A549 (cell line): ENCODE results near the gene HSPA2. TPM values are rescaled to one million over a fixed set of nuclear protein-coding genes. Genes with fewer than 3 reads are reported as not detected.
A peak's percentile ranks its signal among the peaks of the same experiment; 100 is the strongest.

ENCODE experiments used
- ATAC-seq, 2 experiments: fragments of 200-7000 bp in 1 of 2; fragments of >200 bp in 1 of 2; cut with Nextera tagmentation in 1 of 2; cut with Tn5 transposase in 1 of 2; 3 replicates each; pipeline versions ENCODE4 v1.8.0 to v1.9.1; 2018 to 2020; ENCODE audit warnings: mild to moderate bottlenecking in 1 of 2, moderate library complexity in 1 of 2
- CTCF ChIA-PET: fragments of 300-600 bp; sonication (Branson Sonifier 250); formaldehyde crosslinking; extraction: SDS; loops from one replicate; lab custom pipeline; 2021; ENCODE audit warnings: antibody characterized with exemption, inconsistent platforms; lab: Yijun Ruan, JAX
- POLR2A ChIA-PET: fragments of 350-600 bp; formaldehyde crosslinking; extraction: SDS; loops from one replicate; lab custom pipeline; 2021; ENCODE audit warnings: antibody characterized with exemption, inconsistent platforms; lab: Yijun Ruan, JAX
- DNase-seq, 2 experiments: peaks; one replicate each; pipeline versions ENCODE4 v3.0.0 to v3.0.0-alpha.2; 2011 to 2016; ENCODE audit warnings: low read depth in 1 of 2, low spot score in 1 of 2
- FAIRE-seq: peaks from 2 replicates; lab custom pipeline; 2011; peaks lifted over from hg19 to GRCh38; lab: Jason Lieb, UNC
- H3K27ac ChIP-seq, 2 experiments: fragments of >200 bp; sonication (Bioruptor Twin); formaldehyde crosslinking; 3 replicates each; pipeline ENCODE4 v1.5.1; 2016 to 2017
- H3K4me1 ChIP-seq: fragments of >200 bp; sonication (Bioruptor Twin); formaldehyde crosslinking; 3 replicates; pipeline ENCODE4 v1.6.1; 2016
- H3K4me2 ChIP-seq: fragments of >200 bp; sonication (Bioruptor Twin); formaldehyde crosslinking; 3 replicates; pipeline ENCODE4 v1.6.1; 2016
- H3K4me3 ChIP-seq: fragments of >200 bp; sonication (Bioruptor Twin); formaldehyde crosslinking; 3 replicates; pipeline ENCODE4 v1.5.1; 2016
- H3K9me3 ChIP-seq: fragments of >200 bp; sonication (Bioruptor Twin); formaldehyde crosslinking; 3 replicates; pipeline ENCODE4 v1.6.1; 2016
- CBX2 ChIP-seq: fragments of 200-600 bp; sonication (generic); IDR thresholded peaks from 2 replicates; pipeline ENCODE4 v1.6.1; 2016; ENCODE audit warnings: low read depth, mild to moderate bottlenecking, borderline replicate concordance
- E2F6 ChIP-seq: IDR thresholded peaks from 2 replicates; pipeline ENCODE4 v1.6.1; 2012; ENCODE audit warnings: low read depth, borderline replicate concordance
- EHF ChIP-seq: fragments of 250-450 bp; sonication (Bioruptor Pico); IDR thresholded peaks from 2 replicates; pipeline ENCODE4 v1.5.0; 2020; ENCODE audit warnings: mild to moderate bottlenecking
- ESRRA ChIP-seq: fragments of 150-350 bp; IDR thresholded peaks from 2 replicates; pipeline ENCODE4 v1.6.1; 2014; ENCODE audit warnings: mild to moderate bottlenecking, low read length, borderline replicate concordance
- FOXS1 ChIP-seq: fragments of 250-450 bp; sonication (Bioruptor Pico); IDR thresholded peaks from 2 replicates; pipeline ENCODE4 v1.5.0; 2020; ENCODE audit warnings: mild to moderate bottlenecking, moderate library complexity
- HDAC2 ChIP-seq: fragments of 200-600 bp; sonication (generic); IDR thresholded peaks from 2 replicates; pipeline ENCODE4 v1.6.1; 2016
- HES2 ChIP-seq: fragments of >200 bp; sonication (Bioruptor Twin); formaldehyde crosslinking; IDR thresholded peaks from 2 replicates; pipeline ENCODE4 v1.6.1; 2016
- HEYL ChIP-seq: fragments of 250-450 bp; sonication (Bioruptor Pico); IDR thresholded peaks from 2 replicates; pipeline ENCODE4 v1.8.0; 2021; ENCODE audit warnings: mild to moderate bottlenecking, moderate library complexity
- HOXA7 ChIP-seq: fragments of 250-450 bp; sonication (Bioruptor Pico); IDR thresholded peaks from 2 replicates; pipeline ENCODE4 v1.5.0; 2020; ENCODE audit warnings: mild to moderate bottlenecking, moderate library complexity
- HOXB13 ChIP-seq: fragments of 250-450 bp; sonication (Bioruptor Pico); IDR thresholded peaks from 2 replicates; pipeline ENCODE4 v1.5.0; 2020; ENCODE audit warnings: low read depth, mild to moderate bottlenecking, moderate library complexity
- JUNB ChIP-seq: fragments of >200 bp; sonication (Bioruptor Twin); formaldehyde crosslinking; IDR thresholded peaks from 2 replicates; pipeline ENCODE4 v1.6.1; 2016
- MAX ChIP-seq: IDR thresholded peaks from 2 replicates; pipeline ENCODE4 v1.6.1; 2012
- MYC ChIP-seq: IDR thresholded peaks from 2 replicates; pipeline ENCODE4 v1.6.1; 2012; ENCODE audit warnings: mild to moderate bottlenecking, inconsistent platforms, low read length, improper control_type of control experiment, borderline replicate concordance
- NFE2L2 ChIP-seq: fragments of 150-350 bp; conservative IDR thresholded peaks from 2 replicates; pipeline ENCODE4 v1.6.1; 2014; ENCODE audit warnings: low read length
- PBX3 ChIP-seq: IDR thresholded peaks from 2 replicates; pipeline ENCODE4 v1.6.1; 2012
- PHF8 ChIP-seq: fragments of 200-600 bp; sonication (generic); IDR thresholded peaks from 2 replicates; pipeline ENCODE4 v1.6.1; 2016; ENCODE audit warnings: low read depth, mild to moderate bottlenecking, antibody characterized with exemption, moderate library complexity, borderline replicate concordance
- RCOR1 ChIP-seq: fragments of 150-350 bp; IDR thresholded peaks from 2 replicates; pipeline ENCODE4 v1.6.1; 2014; ENCODE audit warnings: antibody characterized with exemption, low read length, low read depth
- RFX5 ChIP-seq: fragments of 450-650 bp; IDR thresholded peaks from 2 replicates; pipeline ENCODE4 v1.7.1; 2014; ENCODE audit warnings: antibody characterized with exemption, mild to moderate bottlenecking, moderate library complexity
- TFCP2L1 ChIP-seq: fragments of 250-450 bp; sonication (Bioruptor Pico); IDR thresholded peaks from 2 replicates; pipeline ENCODE4 v1.5.0; 2021; ENCODE audit warnings: mild to moderate bottlenecking
- USF2 ChIP-seq: fragments of 450-650 bp; IDR thresholded peaks from 2 replicates; pipeline ENCODE4 v1.6.1; 2014; ENCODE audit warnings: antibody characterized with exemption
- ZNF302 ChIP-seq: fragments of 250-450 bp; sonication (Bioruptor Pico); IDR thresholded peaks from 2 replicates; pipeline ENCODE4 v1.9.0; 2021; ENCODE audit warnings: inconsistent platforms, mild to moderate bottlenecking, moderate library complexity
- ZSCAN20 ChIP-seq: fragments of 250-450 bp; sonication (Bioruptor Pico); IDR thresholded peaks from 2 replicates; pipeline ENCODE4 v1.8.0; 2022; ENCODE audit warnings: mild to moderate bottlenecking, moderate library complexity
- WGBS: methylation state at CpG from one replicate; pipeline ENCODE4 v1.1.6; 2017; ENCODE audit errors: missing lambda C conversion rate; 5-methylcytosine and 5-hydroxymethylcytosine counted together
- polyA plus RNA-seq, 4 experiments: library from polyadenylated mRNA; depleted of rRNA in 3 of 4; stranded (reverse); fragments of >200 nt; fragmentation: RNase III in 1 of 4; extraction: RNeasy Plus Mini Kit Qiagen cat#74134 plus additional on column Dnase treatment in 1 of 4; gene quantifications; 2 replicates in 3 of 4; 3 replicates in 1 of 4; pipeline ENCODE4 v1.2.3, GENCODE V29; 2011 to 2017
- TF ChIP-seq, protein P1 (sequence below): fragments of 150-350 bp; IDR thresholded peaks from 2 replicates; pipeline ENCODE4 v1.6.1; 2014; ENCODE audit warnings: low read depth, mild to moderate bottlenecking, low read length
- TF ChIP-seq, protein P2 (sequence below): fragments of >200 bp; sonication (Bioruptor Twin); formaldehyde crosslinking; IDR thresholded peaks from 3 replicates; pipeline ENCODE4 v1.5.1; 2016
- TF ChIP-seq, protein P3 (sequence below): fragments of >200 bp; sonication (Bioruptor Twin); formaldehyde crosslinking; IDR thresholded peaks from 3 replicates; pipeline ENCODE4 v1.6.1; 2016

Gene HSPA2
- polyA plus RNA-seq, 2 of the 4 experiments (the other 2 are of a cell fraction), result 59.9 to 156 TPM

- TF ChIP-seq USF2 (peak; percentile 78), HEYL (CRISPR knock-in tag) (no peak), E2F6 (peak; percentile 32), ESRRA (no peak), MAX (peak; percentile 87), HDAC2 (no peak), NFE2L2 (no peak), ZSCAN20 (CRISPR knock-in tag) (no peak), JUNB (no peak), PBX3 (no peak), RFX5 (no peak), MYC (peak; percentile 71), PHF8 (peak; percentile 42; the same call in 1 of the 2 replicates), ZNF302 (CRISPR knock-in tag) (no peak)
- TF ChIP-seq, protein P1, sequence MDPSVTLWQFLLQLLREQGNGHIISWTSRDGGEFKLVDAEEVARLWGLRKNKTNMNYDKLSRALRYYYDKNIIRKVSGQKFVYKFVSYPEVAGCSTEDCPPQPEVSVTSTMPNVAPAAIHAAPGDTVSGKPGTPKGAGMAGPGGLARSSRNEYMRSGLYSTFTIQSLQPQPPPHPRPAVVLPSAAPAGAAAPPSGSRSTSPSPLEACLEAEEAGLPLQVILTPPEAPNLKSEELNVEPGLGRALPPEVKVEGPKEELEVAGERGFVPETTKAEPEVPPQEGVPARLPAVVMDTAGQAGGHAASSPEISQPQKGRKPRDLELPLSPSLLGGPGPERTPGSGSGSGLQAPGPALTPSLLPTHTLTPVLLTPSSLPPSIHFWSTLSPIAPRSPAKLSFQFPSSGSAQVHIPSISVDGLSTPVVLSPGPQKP, result no peak
- TF ChIP-seq, protein P2, sequence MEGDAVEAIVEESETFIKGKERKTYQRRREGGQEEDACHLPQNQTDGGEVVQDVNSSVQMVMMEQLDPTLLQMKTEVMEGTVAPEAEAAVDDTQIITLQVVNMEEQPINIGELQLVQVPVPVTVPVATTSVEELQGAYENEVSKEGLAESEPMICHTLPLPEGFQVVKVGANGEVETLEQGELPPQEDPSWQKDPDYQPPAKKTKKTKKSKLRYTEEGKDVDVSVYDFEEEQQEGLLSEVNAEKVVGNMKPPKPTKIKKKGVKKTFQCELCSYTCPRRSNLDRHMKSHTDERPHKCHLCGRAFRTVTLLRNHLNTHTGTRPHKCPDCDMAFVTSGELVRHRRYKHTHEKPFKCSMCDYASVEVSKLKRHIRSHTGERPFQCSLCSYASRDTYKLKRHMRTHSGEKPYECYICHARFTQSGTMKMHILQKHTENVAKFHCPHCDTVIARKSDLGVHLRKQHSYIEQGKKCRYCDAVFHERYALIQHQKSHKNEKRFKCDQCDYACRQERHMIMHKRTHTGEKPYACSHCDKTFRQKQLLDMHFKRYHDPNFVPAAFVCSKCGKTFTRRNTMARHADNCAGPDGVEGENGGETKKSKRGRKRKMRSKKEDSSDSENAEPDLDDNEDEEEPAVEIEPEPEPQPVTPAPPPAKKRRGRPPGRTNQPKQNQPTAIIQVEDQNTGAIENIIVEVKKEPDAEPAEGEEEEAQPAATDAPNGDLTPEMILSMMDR, result no peak
- TF ChIP-seq, protein P3, sequence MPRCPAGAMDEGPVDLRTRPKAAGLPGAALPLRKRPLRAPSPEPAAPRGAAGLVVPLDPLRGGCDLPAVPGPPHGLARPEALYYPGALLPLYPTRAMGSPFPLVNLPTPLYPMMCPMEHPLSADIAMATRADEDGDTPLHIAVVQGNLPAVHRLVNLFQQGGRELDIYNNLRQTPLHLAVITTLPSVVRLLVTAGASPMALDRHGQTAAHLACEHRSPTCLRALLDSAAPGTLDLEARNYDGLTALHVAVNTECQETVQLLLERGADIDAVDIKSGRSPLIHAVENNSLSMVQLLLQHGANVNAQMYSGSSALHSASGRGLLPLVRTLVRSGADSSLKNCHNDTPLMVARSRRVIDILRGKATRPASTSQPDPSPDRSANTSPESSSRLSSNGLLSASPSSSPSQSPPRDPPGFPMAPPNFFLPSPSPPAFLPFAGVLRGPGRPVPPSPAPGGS, result peak; percentile 88; the same call in 2 of the 3 replicates
- TF ChIP-seq, all 56 proteins: peak for 20
These were observed 36.9 kb upstream of the HSPA2 start, which contains the start of gene ZBTB25 (continued) for GRCh38 chr14:64503434-64504309.

- CTCF ChIA-PET, result interaction anchor here (0.8 to 1.2 kb wide), 2 partner anchors 133 to 163 kb away, joined by 3 read pairs; no protein-coding TSS in a partner anchor
- Histone ChIP-seq H3K4me1 (peaks cover 62% of the 10 kb centered on the region), H3K4me3 (peak within 1 kb of the TSS; percentile 76), H3K9me3 (no peaks in the 10 kb centered on the region), H3K4me2 (peak within 1 kb of the TSS; percentile 87), H3K27ac (peak within 1 kb of the TSS; percentile 96 to 97)
- 0% methylated on average over 6 of the region's 63 CpGs for WGBS
- DNase-seq (peak; percentile 62 to 90), ATAC-seq (peak; percentile 65 to 78), FAIRE-seq (no peak)
- POLR2A ChIA-PET, result interaction anchor here (0.6 to 3.1 kb wide), 18 partner anchors 10 to 400 kb away, joined by 3 to 42 read pairs (median 4); partner anchors contain the start of genes HSPA2 and MTHFD1
- TF ChIP-seq CBX2, result no peak
- TF ChIP-seq NFE2L2, result no peak
- no peak for TF ChIP-seq RCOR1
- TF ChIP-seq HOXB13, result no peak
- no peak for TF ChIP-seq E2F6
- TF ChIP-seq MAX, result peak; percentile 16; the same call in 1 of the 2 replicates
- no peak for TF ChIP-seq EHF (CRISPR knock-in tag)
- no peak; the same call in 1 of the 2 replicates for TF ChIP-seq HOXA7
- TF ChIP-seq, protein P3, result no peak
- no peak for TF ChIP-seq HES2
- 0 out of 2 replicates have a peak, but pooled peaks have one; percentile 37 for TF ChIP-seq FOXS1 (CRISPR knock-in tag)
- 0 out of 2 replicates have a peak, but pooled peaks have one; percentile 83 for TF ChIP-seq TFCP2L1 (CRISPR knock-in tag)
These were observed 36.1 kb upstream of the HSPA2 start, which contains the start of gene ZBTB1 for GRCh38 chr14:64504310-64504896. ZBTB1 (plus strand) TSS chr14:64504770; CDS start chr14:64521505, 16,735 bp downstream.
